Measurements from ENCODE around the gene TAF11L7.
"Not testable (repeated sequence)": the region's sequence is repeated elsewhere in the genome, so short reads cannot be mapped to it uniquely, and the experiment has no call there.

The TAF11L7 gene

GRCh38 chr5:17597728-17598127 lies 12.2 kb upstream of the TAF11L7 start, which contains the start of gene TAF11L10:
TSS of gene TAF11L10 (minus strand) at chr5:17597828.
- not testable (repeated sequence) for H3K9ac ChIP-seq (ENCODE audit: low read length in 2 of 2); H3K9me3 ChIP-seq (ENCODE audit: control insufficient read depth in 2 of 2, low read length in 2 of 2); H3K27me3 ChIP-seq (ENCODE audit: control insufficient read depth in 1 of 2, insufficient read depth in 2 of 2, low read length in 2 of 2); H3K4me3 ChIP-seq (ENCODE audit: low read length in 2 of 2); H3K36me3 ChIP-seq (ENCODE audit: control insufficient read depth in 2 of 2, insufficient read depth in 2 of 2, low read length in 2 of 2); H3K4me1 ChIP-seq (ENCODE audit: control insufficient read depth, insufficient read depth, low read length); H3K27ac ChIP-seq (ENCODE audit: low read length)

GRCh38 chr5:17594255-17594654 lies 8.7 kb upstream of the TAF11L7 start, which contains the start of gene TAF11L9:
TSS of gene TAF11L9 (minus strand) at chr5:17594394.
- not testable (repeated sequence) for H3K4me3 ChIP-seq (ENCODE audit: low read length in 2 of 2); H3K9ac ChIP-seq (ENCODE audit: low read length in 2 of 2); H3K27me3 ChIP-seq (ENCODE audit: control insufficient read depth in 1 of 2, insufficient read depth in 2 of 2, low read length in 2 of 2)

GRCh38 chr5:17590860-17591259 lies 5.3 kb upstream of the TAF11L7 start, which contains the start of gene TAF11L8:
TSS of gene TAF11L8 (minus strand) at chr5:17590960.
- H3K27ac ChIP-seq (ENCODE audit: low read length); H3K9ac ChIP-seq (ENCODE audit: low read length in 2 of 2); H3K4me1 ChIP-seq (ENCODE audit: control insufficient read depth, insufficient read depth, low read length); H3K4me3 ChIP-seq (ENCODE audit: low read length in 2 of 2); H3K27me3 ChIP-seq (ENCODE audit: control insufficient read depth in 1 of 2, insufficient read depth in 2 of 2, low read length in 2 of 2); H3K36me3 ChIP-seq (ENCODE audit: control insufficient read depth in 2 of 2, insufficient read depth in 2 of 2, low read length in 2 of 2); H3K9me3 ChIP-seq (ENCODE audit: control insufficient read depth in 2 of 2, low read length in 2 of 2): not testable (repeated sequence)

More at GRCh38 chr5:17594255-17594654, 8.7 kb upstream of the TAF11L7 start, which contains the start of gene TAF11L9:
- H3K4me1 ChIP-seq (ENCODE audit: control insufficient read depth, insufficient read depth, low read length); H3K27ac ChIP-seq (ENCODE audit: low read length); H3K36me3 ChIP-seq (ENCODE audit: control insufficient read depth in 2 of 2, insufficient read depth in 2 of 2, low read length in 2 of 2); H3K9me3 ChIP-seq (ENCODE audit: control insufficient read depth in 2 of 2, low read length in 2 of 2): not testable (repeated sequence)
